Dendritic cell treated with granulocyte-macrophage colony-stimulating factor and Interleukin-4, amounts not matched to agents 40 ng/mL and 50 ng/mL, for 4 days (primary cell): ENCODE data around the gene GLIPR2.
"Not testable (repeated sequence)": the region's sequence is repeated elsewhere in the genome, so short reads cannot be mapped to it uniquely, and the experiment has no call there.

Experiments used
- H3K27ac Mint-ChIP-seq: one replicate; pipeline ENCODE4 v1.8.0; 2022; ENCODE audit warnings: mild to moderate bottlenecking, mixed read lengths
- H3K27me3 Mint-ChIP-seq: one replicate; pipeline ENCODE4 v1.8.0; 2022; ENCODE audit warnings: mild to moderate bottlenecking, mixed read lengths
- H3K36me3 Mint-ChIP-seq: one replicate; pipeline ENCODE4 v1.8.0; 2022; ENCODE audit warnings: low read depth, mixed read lengths
- H3K4me1 Mint-ChIP-seq: one replicate; pipeline ENCODE4 v1.8.0; 2022; ENCODE audit warnings: low read depth, mixed read lengths
- H3K4me3 Mint-ChIP-seq: one replicate; pipeline ENCODE4 v1.8.0; 2022; ENCODE audit warnings: mild to moderate bottlenecking, moderate library complexity, mixed read lengths
- H3K9me3 Mint-ChIP-seq: one replicate; pipeline ENCODE4 v1.8.0; 2022; ENCODE audit warnings: mixed read lengths
- intact Hi-C: fragments of 100-400 bp; cut with micrococcal nuclease; formaldehyde crosslinking; loops from one replicate; pipeline ENCODE4 v1.15.0; 2022

GLIPR2 gene

GRCh38 chr9:36129139-36129538, 7.4 kb upstream of the GLIPR2 start:
- Mint-ChIP-seq H3K9me3 (no peaks in the 10 kb centered on the region), H3K27ac (peak overlapping the region; percentile 75)
- intact Hi-C loops, result no loop called here

GRCh38 chr9:36131666-36132065, 4.9 kb upstream of the GLIPR2 start:
- H3K9me3 Mint-ChIP-seq, H3K27ac Mint-ChIP-seq, H3K27me3 Mint-ChIP-seq, intact Hi-C loops, H3K4me3 Mint-ChIP-seq, H3K36me3 Mint-ChIP-seq: not testable (repeated sequence)
- peaks cover 47% of the 10 kb centered on the region for H3K4me1 Mint-ChIP-seq

More at GRCh38 chr9:36129139-36129538, 7.4 kb upstream of the GLIPR2 start:
- H3K4me3 Mint-ChIP-seq, result peak overlapping the region; percentile 20
- H3K36me3 Mint-ChIP-seq, result no peaks in the 10 kb centered on the region
- H3K27me3 Mint-ChIP-seq, result no peaks in the 10 kb centered on the region
- peaks cover 63% of the 10 kb centered on the region for H3K4me1 Mint-ChIP-seq

- Mint-ChIP-seq H3K4me1 (peaks cover 45% of the 10 kb centered on the region), H3K9me3 (no peaks in the 10 kb centered on the region), H3K27me3 (peaks cover 3% of the 10 kb centered on the region), H3K4me3 (no peak overlapping the region), H3K36me3 (peaks cover 5% of the 10 kb centered on the region), H3K27ac (no peak overlapping the region)
- intact Hi-C loops, result no loop called here
Measured at GRCh38 chr9:36132086-36132485, 4.4 kb upstream of the GLIPR2 start.

GRCh38 chr9:36134761-36135505, 1.6 kb upstream of the GLIPR2 start:
- Mint-ChIP-seq H3K36me3 (peaks cover 11% of the 10 kb centered on the region), H3K4me3 (no peak overlapping the region), H3K4me1 (peaks cover 49% of the 10 kb centered on the region), H3K27ac (no peak overlapping the region), H3K27me3 (peaks cover 3% of the 10 kb centered on the region), H3K9me3 (no peaks in the 10 kb centered on the region)
- intact Hi-C loops, result loop anchor here (5.0 kb wide), 1 partner anchor 33 kb away; no protein-coding TSS in a partner anchor

GRCh38 chr9:36135741-36136271, 727 bp upstream of the GLIPR2 start:
- H3K27ac Mint-ChIP-seq, result peak overlapping the region; percentile 93
- intact Hi-C loops, result loop anchor here (2.0 to 5.0 kb wide), 3 partner anchors 19 to 34 kb away; no protein-coding TSS in a partner anchor
- peak overlapping the region; percentile 98 for H3K4me3 Mint-ChIP-seq
- peaks cover 54% of the 10 kb centered on the region for H3K4me1 Mint-ChIP-seq
- no peaks in the 10 kb centered on the region for H3K9me3 Mint-ChIP-seq
- peaks cover 3% of the 10 kb centered on the region for H3K27me3 Mint-ChIP-seq
- H3K36me3 Mint-ChIP-seq, result peaks cover 11% of the 10 kb centered on the region

- peaks cover 3% of the 10 kb centered on the region for H3K27me3 Mint-ChIP-seq
- peak overlapping the region; percentile 98 for H3K4me3 Mint-ChIP-seq
- no peaks in the 10 kb centered on the region for H3K9me3 Mint-ChIP-seq
- peaks cover 15% of the 10 kb centered on the region for H3K36me3 Mint-ChIP-seq
- intact Hi-C loops, result loop anchor here (2.0 to 5.0 kb wide), 3 partner anchors 18 to 35 kb away; no protein-coding TSS in a partner anchor
- H3K27ac Mint-ChIP-seq, result peak overlapping the region; percentile 93
- peaks cover 61% of the 10 kb centered on the region for H3K4me1 Mint-ChIP-seq
Measured at GRCh38 chr9:36136894-36137391, 410 bp downstream of the GLIPR2 start.

- peaks cover 21% of the 10 kb centered on the region for H3K36me3 Mint-ChIP-seq
- H3K4me3 Mint-ChIP-seq, result peak overlapping the region; percentile 98
- peaks cover 64% of the 10 kb centered on the region for H3K4me1 Mint-ChIP-seq
- peaks cover 3% of the 10 kb centered on the region for H3K27me3 Mint-ChIP-seq
- peak overlapping the region; percentile 93 for H3K27ac Mint-ChIP-seq
- intact Hi-C loops, result loop anchor here (2.0 to 5.0 kb wide), 3 partner anchors 17 to 35 kb away; no protein-coding TSS in a partner anchor
- no peaks in the 10 kb centered on the region for H3K9me3 Mint-ChIP-seq
Measured at GRCh38 chr9:36137392-36138004, 965 bp downstream of the GLIPR2 start.

GRCh38 chr9:36138496-36138895, 2.0 kb downstream of the GLIPR2 start:
- Mint-ChIP-seq H3K4me1 (peaks cover 74% of the 10 kb centered on the region), H3K4me3 (peak overlapping the region; percentile 98), H3K27me3 (peaks cover 3% of the 10 kb centered on the region), H3K27ac (peak overlapping the region; percentile 93), H3K36me3 (peaks cover 29% of the 10 kb centered on the region), H3K9me3 (no peaks in the 10 kb centered on the region)
- intact Hi-C loops, result loop anchor here (5.0 kb wide), 1 partner anchor 36 kb away; no protein-coding TSS in a partner anchor

GRCh38 chr9:36138901-36139300, 2.4 kb downstream of the GLIPR2 start:
- intact Hi-C loops, result loop anchor here (5.0 kb wide), 1 partner anchor 37 kb away; no protein-coding TSS in a partner anchor
- no peaks in the 10 kb centered on the region for H3K9me3 Mint-ChIP-seq
- peak overlapping the region; percentile 98 for H3K4me3 Mint-ChIP-seq

GRCh38 chr9:36140086-36141084, 3.9 kb downstream of the GLIPR2 start:
- peaks cover 4% of the 10 kb centered on the region for H3K9me3 Mint-ChIP-seq
- H3K27me3 Mint-ChIP-seq, result peaks cover 3% of the 10 kb centered on the region
- peak overlapping the region; percentile 35 for H3K4me3 Mint-ChIP-seq
- peaks cover 48% of the 10 kb centered on the region for H3K36me3 Mint-ChIP-seq
- H3K4me1 Mint-ChIP-seq, result peaks cover 93% of the 10 kb centered on the region
- H3K27ac Mint-ChIP-seq, result peak overlapping the region; percentile 93
- intact Hi-C loops, result no loop called here

More at GRCh38 chr9:36138901-36139300, 2.4 kb downstream of the GLIPR2 start:
- Mint-ChIP-seq H3K27ac (peak overlapping the region; percentile 93), H3K4me1 (peaks cover 78% of the 10 kb centered on the region), H3K27me3 (peaks cover 3% of the 10 kb centered on the region), H3K36me3 (peaks cover 33% of the 10 kb centered on the region)

GRCh38 chr9:36141288-36141687, 4.8 kb downstream of the GLIPR2 start:
- intact Hi-C loops, result no loop called here

GRCh38 chr9:36141761-36142160, 5.2 kb downstream of the GLIPR2 start:
- Mint-ChIP-seq H3K4me3 (peak overlapping the region; percentile 11), H3K27me3 (no peaks in the 10 kb centered on the region), H3K36me3 (peaks cover 61% of the 10 kb centered on the region), H3K4me1 (peaks cover 99% of the 10 kb centered on the region), H3K27ac (peak overlapping the region; percentile 93), H3K9me3 (peaks cover 14% of the 10 kb centered on the region)
- intact Hi-C loops, result no loop called here

More at GRCh38 chr9:36141288-36141687, 4.8 kb downstream of the GLIPR2 start:
- no peaks in the 10 kb centered on the region for H3K27me3 Mint-ChIP-seq
- peaks cover 13% of the 10 kb centered on the region for H3K9me3 Mint-ChIP-seq
- peaks cover 57% of the 10 kb centered on the region for H3K36me3 Mint-ChIP-seq
- H3K4me1 Mint-ChIP-seq, result peaks cover 94% of the 10 kb centered on the region
- H3K27ac Mint-ChIP-seq, result peak overlapping the region; percentile 93
- peak overlapping the region; percentile 46 for H3K4me3 Mint-ChIP-seq
